Fibroblast of villous mesenchyme (primary cell): ENCODE measurements around the gene DNAJC27. TPM values are rescaled to one million over a fixed set of nuclear protein-coding genes. Genes with fewer than 3 reads are reported as not detected.
"Not testable (repeated sequence)": the region's sequence is repeated elsewhere in the genome, so short reads cannot be mapped to it uniquely, and the experiment has no call there.

ENCODE experiments used
- DNase-seq: peaks from one replicate; pipeline ENCODE4 v3.0.0-alpha.2; 2010; ENCODE audit warnings: low read depth
- H3K4me3 ChIP-seq: 2 replicates; pipeline ENCODE4 v1.5.1; 2011; ENCODE audit warnings: low read depth, mild to moderate bottlenecking, low read length
- total RNA-seq: library from RNA; depleted of rRNA; stranded (reverse); fragments of >200 nt; gene quantifications from 2 replicates; pipeline ENCODE4 v1.2.3, GENCODE V29; 2012
- TF ChIP-seq, protein P1 (sequence below): IDR thresholded peaks from 2 replicates; pipeline ENCODE4 v1.5.1; 2012; ENCODE audit warnings: low read depth, mild to moderate bottlenecking, low read length; ENCODE audit not compliant: insufficient read depth

Gene DNAJC27
- total RNA-seq, 1 donor = 5.2 TPM

DNA sequence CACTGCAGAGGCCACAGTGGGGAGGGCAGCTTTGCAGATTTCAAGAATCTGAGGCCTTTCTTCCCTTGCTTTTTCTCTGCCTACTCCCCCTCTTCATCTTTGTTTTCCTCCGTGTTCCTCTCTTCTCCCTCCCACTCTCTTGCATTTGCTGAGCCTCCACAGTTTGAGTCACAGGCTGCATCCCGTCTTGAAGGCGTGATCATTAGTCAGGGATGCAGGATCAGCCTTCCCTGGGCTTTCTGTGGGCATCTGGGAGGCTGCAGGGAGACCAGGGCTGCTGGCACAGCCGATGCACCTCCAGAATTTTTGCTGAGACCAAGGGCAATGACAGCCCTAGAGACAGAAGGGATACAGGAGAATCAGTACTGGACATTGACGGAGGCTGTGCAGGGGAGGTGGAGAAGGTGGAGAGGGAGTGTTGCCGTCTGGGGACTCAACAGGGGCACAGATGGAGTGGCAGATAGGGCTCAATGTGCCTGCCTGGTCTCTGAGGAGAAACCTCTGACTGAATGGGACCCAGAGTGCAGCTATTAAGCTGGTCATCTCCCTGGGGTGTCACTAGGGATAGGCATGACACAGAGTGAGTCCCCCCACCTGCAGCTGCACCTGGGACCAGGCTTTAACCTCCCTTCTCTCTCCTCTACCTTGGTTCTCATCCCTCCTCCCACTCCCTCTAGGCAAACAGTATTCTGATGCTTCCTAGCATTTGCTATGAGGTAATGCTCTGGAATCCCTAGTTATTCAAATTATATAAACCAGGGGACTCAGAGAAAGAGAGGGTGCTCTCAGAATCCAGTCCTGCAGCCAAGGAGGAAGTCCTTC, 29.0 kb upstream of the DNAJC27 start:
- TF ChIP-seq, protein P1, sequence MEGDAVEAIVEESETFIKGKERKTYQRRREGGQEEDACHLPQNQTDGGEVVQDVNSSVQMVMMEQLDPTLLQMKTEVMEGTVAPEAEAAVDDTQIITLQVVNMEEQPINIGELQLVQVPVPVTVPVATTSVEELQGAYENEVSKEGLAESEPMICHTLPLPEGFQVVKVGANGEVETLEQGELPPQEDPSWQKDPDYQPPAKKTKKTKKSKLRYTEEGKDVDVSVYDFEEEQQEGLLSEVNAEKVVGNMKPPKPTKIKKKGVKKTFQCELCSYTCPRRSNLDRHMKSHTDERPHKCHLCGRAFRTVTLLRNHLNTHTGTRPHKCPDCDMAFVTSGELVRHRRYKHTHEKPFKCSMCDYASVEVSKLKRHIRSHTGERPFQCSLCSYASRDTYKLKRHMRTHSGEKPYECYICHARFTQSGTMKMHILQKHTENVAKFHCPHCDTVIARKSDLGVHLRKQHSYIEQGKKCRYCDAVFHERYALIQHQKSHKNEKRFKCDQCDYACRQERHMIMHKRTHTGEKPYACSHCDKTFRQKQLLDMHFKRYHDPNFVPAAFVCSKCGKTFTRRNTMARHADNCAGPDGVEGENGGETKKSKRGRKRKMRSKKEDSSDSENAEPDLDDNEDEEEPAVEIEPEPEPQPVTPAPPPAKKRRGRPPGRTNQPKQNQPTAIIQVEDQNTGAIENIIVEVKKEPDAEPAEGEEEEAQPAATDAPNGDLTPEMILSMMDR = no peak
- peak; percentile 3 for DNase-seq

DNA sequence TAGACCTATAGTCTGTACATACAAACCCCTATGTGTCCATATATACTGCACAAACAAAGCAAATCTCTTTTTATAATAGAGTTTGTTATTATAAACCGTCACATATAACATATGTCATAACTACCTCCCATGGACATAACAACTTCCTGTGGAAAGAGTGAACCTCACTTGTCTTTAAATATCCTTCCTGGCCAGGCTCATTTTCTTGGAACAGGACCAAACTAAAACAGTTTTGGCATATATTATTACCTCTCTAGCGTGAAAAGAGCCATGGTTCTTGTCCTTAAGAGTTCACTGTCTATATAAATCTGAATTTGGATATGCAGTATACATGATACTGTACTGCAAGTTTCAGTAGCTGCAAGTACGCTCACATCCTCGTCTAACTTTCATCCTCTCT, 28.3 kb upstream of the DNAJC27 start:
- TF ChIP-seq, protein P1 = no peak
- no peak overlapping the region for H3K4me3 ChIP-seq
- DNase-seq = no peak

More for the DNA sequence above, 29.0 kb upstream of the DNAJC27 start:
- no peak overlapping the region for H3K4me3 ChIP-seq

GRCh38 chr2:24999097-24999496, 27.3 kb upstream of the DNAJC27 start:
- not testable (repeated sequence) for DNase-seq, H3K4me3 ChIP-seq

GRCh38 chr2:24994146-24994724, 22.5 kb upstream of the DNAJC27 start:
- H3K4me3 ChIP-seq = no peak overlapping the region
- no peak for DNase-seq
- TF ChIP-seq, protein P1 = no peak

- TF ChIP-seq, protein P1 = no peak
- DNase-seq = no peak
- no peak overlapping the region for H3K4me3 ChIP-seq
Measured at GRCh38 chr2:24993406-24994145, 21.8 kb upstream of the DNAJC27 start.

GRCh38 chr2:24986372-24986771, 14.6 kb upstream of the DNAJC27 start:
- TF ChIP-seq, protein P1 = no peak
- no peak for DNase-seq

DNA sequence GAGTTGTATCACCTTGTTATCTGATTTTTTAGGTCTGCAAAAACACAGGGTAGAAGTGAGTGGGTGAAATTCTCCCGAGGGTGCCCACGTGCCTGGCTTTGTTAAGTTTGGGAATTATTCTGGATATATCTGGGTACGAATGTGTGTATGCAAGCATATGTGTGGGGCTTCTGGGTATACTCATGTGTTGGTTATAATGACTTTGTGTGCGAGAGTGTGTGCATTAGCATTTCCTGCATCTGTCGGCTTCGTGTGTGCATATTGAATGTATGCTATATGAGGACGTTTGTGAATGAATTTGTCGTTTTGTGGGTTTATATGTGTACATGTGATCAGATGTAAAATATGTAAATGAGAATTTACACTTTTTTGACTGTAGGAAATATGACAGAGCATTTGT, 13.8 kb upstream of the DNAJC27 start:
- TF ChIP-seq, protein P1 = no peak
- H3K4me3 ChIP-seq = no peak overlapping the region
- DNase-seq = no peak

More at GRCh38 chr2:24986372-24986771, 14.6 kb upstream of the DNAJC27 start:
- H3K4me3 ChIP-seq = no peak overlapping the region
